Mammary epithelial cell (primary cell): Measurements from ENCODE around the gene LRWD1.

Experiments
- EZH2 ChIP-seq: IDR thresholded peaks from 2 replicates; pipeline ENCODE4 v1.6.1; 2012; ENCODE audit warnings: low read length, inconsistent platforms, borderline replicate concordance
- TF ChIP-seq, protein P1 (sequence below), 2 donors: IDR thresholded peaks in 1 of 2; conservative IDR thresholded peaks in 1 of 2; 2 replicates each; pipeline ENCODE4 v1.5.1; 2011 to 2012; ENCODE audit warnings: inconsistent platforms in 2 of 2, low read length in 2 of 2, mild to moderate bottlenecking in 2 of 2, control low read depth in 1 of 2, low read depth in 1 of 2; ENCODE audit not compliant: insufficient read depth in 1 of 2; ENCODE audit errors: extremely low read depth in 1 of 2

DNA sequence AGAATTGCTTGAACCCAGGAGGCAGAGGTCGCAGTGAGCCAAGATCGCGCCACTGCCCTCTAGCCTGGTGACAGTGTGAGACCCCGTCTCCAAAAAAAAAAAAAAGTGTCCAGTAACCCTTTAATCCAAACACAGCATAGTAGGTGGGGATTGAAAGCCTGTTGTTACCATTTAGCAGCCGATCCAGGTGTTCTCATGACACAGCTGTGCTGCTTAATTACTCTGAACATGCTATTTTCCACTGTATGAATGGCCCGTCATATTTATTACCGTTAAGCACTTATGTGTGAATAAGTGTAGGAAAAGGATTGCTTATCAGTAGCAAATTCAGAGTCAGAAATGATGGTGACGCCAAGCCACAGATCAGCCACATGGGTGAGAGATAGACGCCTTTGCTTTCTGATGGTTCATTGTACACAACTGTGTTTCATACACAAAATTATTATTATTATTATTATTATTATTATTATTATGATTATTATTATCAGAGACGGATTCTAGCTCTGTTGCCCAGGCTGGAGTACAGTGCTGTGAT is 43.0 kb upstream of the LRWD1 start:
- TF ChIP-seq, protein P1, sequence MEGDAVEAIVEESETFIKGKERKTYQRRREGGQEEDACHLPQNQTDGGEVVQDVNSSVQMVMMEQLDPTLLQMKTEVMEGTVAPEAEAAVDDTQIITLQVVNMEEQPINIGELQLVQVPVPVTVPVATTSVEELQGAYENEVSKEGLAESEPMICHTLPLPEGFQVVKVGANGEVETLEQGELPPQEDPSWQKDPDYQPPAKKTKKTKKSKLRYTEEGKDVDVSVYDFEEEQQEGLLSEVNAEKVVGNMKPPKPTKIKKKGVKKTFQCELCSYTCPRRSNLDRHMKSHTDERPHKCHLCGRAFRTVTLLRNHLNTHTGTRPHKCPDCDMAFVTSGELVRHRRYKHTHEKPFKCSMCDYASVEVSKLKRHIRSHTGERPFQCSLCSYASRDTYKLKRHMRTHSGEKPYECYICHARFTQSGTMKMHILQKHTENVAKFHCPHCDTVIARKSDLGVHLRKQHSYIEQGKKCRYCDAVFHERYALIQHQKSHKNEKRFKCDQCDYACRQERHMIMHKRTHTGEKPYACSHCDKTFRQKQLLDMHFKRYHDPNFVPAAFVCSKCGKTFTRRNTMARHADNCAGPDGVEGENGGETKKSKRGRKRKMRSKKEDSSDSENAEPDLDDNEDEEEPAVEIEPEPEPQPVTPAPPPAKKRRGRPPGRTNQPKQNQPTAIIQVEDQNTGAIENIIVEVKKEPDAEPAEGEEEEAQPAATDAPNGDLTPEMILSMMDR (conservative IDR thresholded peaks at IDR 0.05 in 1 of 2, IDR thresholded peaks at IDR 0.05 in 1 of 2; ENCODE audit: extremely low read depth in 1 of 2, insufficient read depth in 1 of 2, low read depth in 1 of 2, low read length in 2 of 2) = no peak
- no peak for TF ChIP-seq EZH2
